ENCODE results near the gene MYO15A.
"Not testable (repeated sequence)": the region's sequence is repeated elsewhere in the genome, so short reads cannot be mapped to it uniquely, and the experiment has no call there.

DNA sequence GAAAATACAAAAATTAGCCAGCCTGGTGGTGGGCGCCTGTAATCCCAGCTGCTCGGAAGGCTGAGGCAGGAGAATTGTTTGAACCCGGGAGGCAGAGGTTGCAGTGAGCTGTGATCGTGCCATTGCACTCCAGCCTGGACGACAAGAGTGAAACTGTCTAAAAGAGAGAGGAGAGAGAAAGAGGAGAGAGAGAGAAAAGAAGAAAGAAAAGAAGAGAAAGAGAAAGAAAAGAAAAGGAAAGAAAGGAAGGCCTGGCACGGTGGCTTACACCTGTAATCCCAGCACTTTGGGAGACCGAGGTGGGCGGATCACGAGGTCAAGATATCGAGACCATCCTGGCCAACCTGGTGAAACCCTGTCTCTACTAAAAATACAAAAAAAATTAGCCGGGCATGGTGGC, 108.3 kb downstream of the MYO15A start:
- TF ChIP-seq, protein P1, sequence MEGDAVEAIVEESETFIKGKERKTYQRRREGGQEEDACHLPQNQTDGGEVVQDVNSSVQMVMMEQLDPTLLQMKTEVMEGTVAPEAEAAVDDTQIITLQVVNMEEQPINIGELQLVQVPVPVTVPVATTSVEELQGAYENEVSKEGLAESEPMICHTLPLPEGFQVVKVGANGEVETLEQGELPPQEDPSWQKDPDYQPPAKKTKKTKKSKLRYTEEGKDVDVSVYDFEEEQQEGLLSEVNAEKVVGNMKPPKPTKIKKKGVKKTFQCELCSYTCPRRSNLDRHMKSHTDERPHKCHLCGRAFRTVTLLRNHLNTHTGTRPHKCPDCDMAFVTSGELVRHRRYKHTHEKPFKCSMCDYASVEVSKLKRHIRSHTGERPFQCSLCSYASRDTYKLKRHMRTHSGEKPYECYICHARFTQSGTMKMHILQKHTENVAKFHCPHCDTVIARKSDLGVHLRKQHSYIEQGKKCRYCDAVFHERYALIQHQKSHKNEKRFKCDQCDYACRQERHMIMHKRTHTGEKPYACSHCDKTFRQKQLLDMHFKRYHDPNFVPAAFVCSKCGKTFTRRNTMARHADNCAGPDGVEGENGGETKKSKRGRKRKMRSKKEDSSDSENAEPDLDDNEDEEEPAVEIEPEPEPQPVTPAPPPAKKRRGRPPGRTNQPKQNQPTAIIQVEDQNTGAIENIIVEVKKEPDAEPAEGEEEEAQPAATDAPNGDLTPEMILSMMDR (optimal IDR thresholded peaks at IDR 0.05 in 1 of 3, IDR thresholded peaks at IDR 0.05 in 1 of 3, conservative IDR thresholded peaks at IDR 0.05 in 1 of 3; ENCODE audit: extremely low read depth in 1 of 3, insufficient read depth in 2 of 3, low read length in 3 of 3), result not testable (repeated sequence)
- TF ChIP-seq EZH2 (IDR thresholded peaks at IDR 0.05; ENCODE audit: low read length), result not testable (repeated sequence)

Measured in keratinocyte (primary cell).